Neural cell (in vitro differentiated cells): ENCODE results near the gene MEX3D. TPM values are rescaled to one million over a fixed set of nuclear protein-coding genes. Genes with fewer than 3 reads are reported as not detected.

ENCODE experiments used
- H2AFZ ChIP-seq: fragments of 200-600, 300-800 bp; sonication (generic), shearing (Covaris generic); 2 replicates; pipeline ENCODE4 v1.6.0; 2014; ENCODE audit warnings: low read depth, mild to moderate bottlenecking, antibody characterized with exemption, low read length, moderate library complexity
- H3F3A ChIP-seq: fragments of 200-600 bp; shearing (Covaris generic); 2 replicates; pipeline ENCODE4 v1.6.1; 2016; ENCODE audit warnings: mild to moderate bottlenecking, moderate library complexity, mixed read lengths, antibody characterized with exemption, low read length; ENCODE audit not compliant: insufficient read depth, poor library complexity, severe bottlenecking
- H3K27ac ChIP-seq: fragments of 200-600, 300-800 bp; sonication (generic), shearing (Covaris generic); 2 replicates; pipeline ENCODE4 v1.5.1; 2014; ENCODE audit warnings: mild to moderate bottlenecking, low read length, moderate library complexity
- H3K27me3 ChIP-seq: fragments of 300-800, 200-600 bp; sonication (generic), shearing (Covaris generic); 2 replicates; pipeline ENCODE4 v1.6.0; 2014; ENCODE audit warnings: mild to moderate bottlenecking, low read depth, low read length, moderate library complexity; ENCODE audit not compliant: insufficient read depth
- H3K36me3 ChIP-seq: fragments of 300-800, 200-600 bp; sonication (generic), shearing (Covaris generic); 2 replicates; pipeline ENCODE4 v1.5.1; 2014; ENCODE audit warnings: mild to moderate bottlenecking, antibody characterized with exemption, low read length, moderate library complexity; ENCODE audit not compliant: insufficient read depth
- H3K4me2 ChIP-seq: fragments of 300-800, 200-600 bp; sonication (generic), shearing (Covaris generic); 2 replicates; pipeline ENCODE4 v1.6.0; 2014; ENCODE audit warnings: mild to moderate bottlenecking, low read length
- H3K4me3 ChIP-seq: fragments of 300-800, 200-600 bp; sonication (generic), shearing (Covaris generic); 2 replicates; pipeline ENCODE4 v1.5.1; 2014; ENCODE audit warnings: mild to moderate bottlenecking, low read length, moderate library complexity
- H3K79me2 ChIP-seq: fragments of 200-600 bp; shearing (Covaris generic); replicated peaks from 2 replicates; pipeline ENCODE4 v1.6.0; 2014; ENCODE audit warnings: mild to moderate bottlenecking, low read length, moderate library complexity; ENCODE audit not compliant: insufficient read depth
- H3K9ac ChIP-seq: fragments of 300-800, 200-600 bp; sonication (generic), shearing (Covaris generic); 2 replicates; pipeline ENCODE4 v1.6.1; 2016; ENCODE audit warnings: mild to moderate bottlenecking, low read length, mixed read lengths
- H3K9me2 ChIP-seq: fragments of 200-600 bp; shearing (Covaris generic); 2 replicates; pipeline ENCODE4 v1.6.1; 2016; ENCODE audit warnings: mild to moderate bottlenecking, low read length, mixed read lengths; ENCODE audit not compliant: insufficient read depth
- H3K9me3 ChIP-seq: fragments of 200-600, 300-800 bp; sonication (generic), shearing (Covaris generic); 2 replicates; pipeline ENCODE4 v1.6.1; 2016; ENCODE audit warnings: mild to moderate bottlenecking, mixed run types, low read length, moderate library complexity, mixed read lengths
- H4K20me1 ChIP-seq: fragments of 200-600 bp; shearing (Covaris generic); 2 replicates; pipeline ENCODE4 v1.6.1; 2016; ENCODE audit warnings: mild to moderate bottlenecking, mixed run types; ENCODE audit not compliant: insufficient read depth
- CTCF ChIP-seq: fragments of 450-650 bp; IDR thresholded peaks from 2 replicates; pipeline ENCODE4 v1.5.1; 2014; ENCODE audit warnings: antibody characterized with exemption, mild to moderate bottlenecking, moderate library complexity; ENCODE audit not compliant: poor library complexity, severe bottlenecking
- EP300 ChIP-seq: fragments of 450-650 bp; conservative IDR thresholded peaks from 2 replicates; pipeline ENCODE4 v1.6.1; 2014; ENCODE audit warnings: antibody characterized with exemption, mild to moderate bottlenecking, moderate library complexity; ENCODE audit not compliant: poor library complexity, severe bottlenecking
- EZH2 ChIP-seq: fragments of 200-600, 300-800 bp; shearing (Covaris generic), sonication (generic); IDR thresholded peaks from 2 replicates; pipeline ENCODE4 v1.6.1; 2014; ENCODE audit warnings: antibody characterized with exemption, low read length, borderline replicate concordance, mild to moderate bottlenecking; ENCODE audit not compliant: insufficient read depth, poor library complexity, severe bottlenecking
- MXI1 ChIP-seq: fragments of 450-650 bp; conservative IDR thresholded peaks from 2 replicates; pipeline ENCODE4 v1.6.1; 2014; ENCODE audit warnings: antibody characterized with exemption, mild to moderate bottlenecking; ENCODE audit not compliant: poor library complexity, severe bottlenecking
- POLR2AphosphoS5 ChIP-seq: IDR thresholded peaks from 2 replicates; pipeline ENCODE4 v1.6.1; 2012
- RAD21 ChIP-seq: fragments of 450-650 bp; conservative IDR thresholded peaks from 2 replicates; pipeline ENCODE4 v1.6.1; 2014; ENCODE audit warnings: antibody characterized with exemption, mild to moderate bottlenecking, moderate library complexity
- REST ChIP-seq: IDR thresholded peaks from 2 replicates; pipeline ENCODE4 v1.6.1; 2012; ENCODE audit warnings: borderline replicate concordance
- SMC3 ChIP-seq: fragments of 450-650 bp; conservative IDR thresholded peaks from 2 replicates; pipeline ENCODE4 v1.6.1; 2014; ENCODE audit warnings: antibody characterized with exemption, mild to moderate bottlenecking, moderate library complexity; ENCODE audit not compliant: poor library complexity
- TAF1 ChIP-seq: IDR thresholded peaks from 2 replicates; pipeline ENCODE4 v1.6.1; 2012; ENCODE audit warnings: low read depth
- polyA plus RNA-seq: library from polyadenylated mRNA; depleted of rRNA; stranded (reverse); fragments of >200 nt; gene quantifications from 2 replicates; pipeline ENCODE4 v1.2.3, GENCODE V29; 2014

Gene MEX3D
- polyA plus RNA-seq, 1 donor from 2014 or later: 20.8 TPM

- Histone ChIP-seq H3K9me3 (no peaks in the 10 kb centered on the region), H3K9me2 (no peaks in the 10 kb centered on the region), H2AFZ (no peak overlapping the region), H3K79me2 (peaks cover 31% of the 10 kb centered on the region), H3K36me3 (peaks cover 7% of the 10 kb centered on the region), H3K9ac (no peak overlapping the region), H3K4me3 (no peak overlapping the region), H3K4me2 (no peak overlapping the region), H3K27me3 (no peaks in the 10 kb centered on the region), H3K27ac (no peak overlapping the region), H3F3A (no peaks in the 10 kb centered on the region), H4K20me1 (no peaks in the 10 kb centered on the region)
- TF ChIP-seq RAD21: no peak
- no peak for TF ChIP-seq TAF1
- TF ChIP-seq MXI1: no peak
- TF ChIP-seq EP300: no peak
- no peak for TF ChIP-seq CTCF
- TF ChIP-seq POLR2AphosphoS5: no peak
- no peak for TF ChIP-seq REST
- no peak for TF ChIP-seq SMC3
- no peak for TF ChIP-seq EZH2
Observed at GRCh38 chr19:1584500-1585242, 16.5 kb upstream of the MEX3D start.

- Histone ChIP-seq H3K9me2 (no peaks in the 10 kb centered on the region), H3K79me2 (peaks cover 12% of the 10 kb centered on the region), H3K27ac (no peak overlapping the region), H3K4me2 (no peak overlapping the region), H3K27me3 (no peaks in the 10 kb centered on the region), H3F3A (no peaks in the 10 kb centered on the region), H3K9me3 (no peaks in the 10 kb centered on the region), H2AFZ (no peak overlapping the region), H3K4me3 (no peak overlapping the region), H4K20me1 (no peaks in the 10 kb centered on the region), H3K36me3 (peaks cover 7% of the 10 kb centered on the region), H3K9ac (no peak overlapping the region)
- TF ChIP-seq EZH2 (no peak), TAF1 (no peak), REST (no peak), POLR2AphosphoS5 (no peak), EP300 (no peak), SMC3 (no peak), MXI1 (no peak), RAD21 (no peak), CTCF (no peak)
Observed at GRCh38 chr19:1582201-1582600, 14.1 kb upstream of the MEX3D start.
